H9 (cell line): Measurements from ENCODE around the gene DECR2. TPM values are rescaled to one million over a fixed set of nuclear protein-coding genes. Genes with fewer than 3 reads are reported as not detected.
"Not testable (repeated sequence)": the region's sequence is repeated elsewhere in the genome, so short reads cannot be mapped to it uniquely, and the experiment has no call there.

Source experiments
- DNase-seq: peaks from one replicate; pipeline ENCODE4 v3.0.0-alpha.2; 2017
- H2AFZ ChIP-seq: one replicate; pipeline ENCODE4 v1.6.1; 2013; ENCODE audit warnings: mild to moderate bottlenecking, low read length, control low read depth, moderate library complexity
- H2AK5ac ChIP-seq: 2 replicates; pipeline ENCODE4 v1.6.1; 2013; ENCODE audit warnings: low read length, control low read depth, mixed read lengths; ENCODE audit not compliant: insufficient read length
- H2BK120ac ChIP-seq: one replicate; pipeline ENCODE4 v1.6.1; 2013; ENCODE audit warnings: low read depth, mild to moderate bottlenecking, low read length, control low read depth, inconsistent platforms; ENCODE audit not compliant: poor library complexity, severe bottlenecking
- H2BK12ac ChIP-seq: 2 replicates; pipeline ENCODE4 v1.6.1; 2013; ENCODE audit warnings: low read length, control low read depth, mixed read lengths, low read depth; ENCODE audit not compliant: insufficient read length
- H2BK15ac ChIP-seq: 2 replicates; pipeline ENCODE4 v1.6.1; 2013; ENCODE audit warnings: low read depth, low read length, control low read depth
- H2BK20ac ChIP-seq: one replicate; pipeline ENCODE4 v1.6.1; 2013; ENCODE audit warnings: low read depth, mild to moderate bottlenecking, low read length, control low read depth, inconsistent platforms; ENCODE audit not compliant: poor library complexity, severe bottlenecking
- H2BK5ac ChIP-seq: 2 replicates; pipeline ENCODE4 v1.6.1; 2013; ENCODE audit warnings: low read length, control low read depth, mixed read lengths; ENCODE audit not compliant: insufficient read length
- H3K14ac ChIP-seq: 2 replicates; pipeline ENCODE4 v1.6.1; 2013; ENCODE audit warnings: low read length, control low read depth; ENCODE audit not compliant: insufficient read depth
- H3K18ac ChIP-seq: 2 replicates; pipeline ENCODE4 v1.6.1; 2013; ENCODE audit warnings: low read depth, mild to moderate bottlenecking, mixed read lengths, low read length, control low read depth; ENCODE audit not compliant: insufficient read length
- H3K23ac ChIP-seq: 2 replicates; pipeline ENCODE4 v1.6.1; 2013; ENCODE audit warnings: low read length, control low read depth, mixed read lengths, low read depth; ENCODE audit not compliant: insufficient read length
- H3K23me2 ChIP-seq: 2 replicates; pipeline ENCODE4 v1.6.1; 2013; ENCODE audit warnings: low read depth, mild to moderate bottlenecking, mixed read lengths, low read length, control low read depth; ENCODE audit not compliant: insufficient read length, poor library complexity, severe bottlenecking
- H3K27ac ChIP-seq: 2 replicates; pipeline ENCODE4 v1.5.1; 2013; ENCODE audit warnings: low read length, control low read depth, mixed read lengths, low read depth; ENCODE audit not compliant: insufficient read length
- H3K27me3 ChIP-seq: 2 replicates; pipeline ENCODE4 v1.6.1; 2013; ENCODE audit warnings: low read length, control low read depth, inconsistent platforms; ENCODE audit not compliant: insufficient read depth
- H3K4ac ChIP-seq: 2 replicates; pipeline ENCODE4 v1.6.1; 2013; ENCODE audit warnings: low read depth, mild to moderate bottlenecking, control low read depth, inconsistent platforms, low read length, moderate library complexity
- H3K4me1 ChIP-seq: 2 replicates; pipeline ENCODE4 v1.6.1; 2013; ENCODE audit warnings: low read length, control low read depth, inconsistent platforms; ENCODE audit not compliant: insufficient read depth
- H3K4me2 ChIP-seq: 2 replicates; pipeline ENCODE4 v1.6.1; 2013; ENCODE audit warnings: low read length, control low read depth, mixed read lengths; ENCODE audit not compliant: insufficient read length, insufficient read depth
- H3K56ac ChIP-seq: 2 replicates; pipeline ENCODE4 v1.6.1; 2013; ENCODE audit warnings: low read depth, mild to moderate bottlenecking, mixed read lengths, low read length, control low read depth; ENCODE audit not compliant: insufficient read length
- H3K79me1 ChIP-seq: 2 replicates; pipeline ENCODE4 v1.6.1; 2013; ENCODE audit warnings: low read depth, mild to moderate bottlenecking, moderate library complexity, low read length, control low read depth, inconsistent platforms; ENCODE audit not compliant: insufficient read depth, poor library complexity, severe bottlenecking
- H3K79me2 ChIP-seq: 2 replicates; pipeline ENCODE4 v1.6.1; 2013; ENCODE audit warnings: low read length, control low read depth, inconsistent platforms; ENCODE audit not compliant: insufficient read depth
- H3K9ac ChIP-seq: 2 replicates; pipeline ENCODE4 v1.6.1; 2013; ENCODE audit warnings: low read length, control low read depth, mixed read lengths; ENCODE audit not compliant: insufficient read length; ENCODE audit errors: extremely low read depth
- H3K9me3 ChIP-seq: one replicate; pipeline ENCODE4 v1.6.1; 2013; ENCODE audit warnings: low read depth, low read length, inconsistent platforms; ENCODE audit not compliant: control insufficient read depth
- H3T11ph ChIP-seq: one replicate; pipeline ENCODE4 v1.6.1; 2013; ENCODE audit warnings: mild to moderate bottlenecking, low read length, control low read depth, inconsistent platforms
- H4K20me1 ChIP-seq: one replicate; pipeline ENCODE4 v1.6.1; 2013; ENCODE audit not compliant: control insufficient read depth, insufficient read length, insufficient read depth
- H4K5ac ChIP-seq: 2 replicates; pipeline ENCODE4 v1.6.1; 2013; ENCODE audit warnings: low read depth, mild to moderate bottlenecking, mixed read lengths, low read length, control low read depth; ENCODE audit not compliant: insufficient read length
- H4K8ac ChIP-seq: replicated peaks from 2 replicates; pipeline ENCODE4 v1.6.1; 2013; ENCODE audit warnings: low read length, control low read depth, mixed read lengths, low read depth; ENCODE audit not compliant: insufficient read length
- H4K91ac ChIP-seq: 2 replicates; pipeline ENCODE4 v1.6.1; 2013; ENCODE audit warnings: low read depth, mild to moderate bottlenecking, moderate library complexity, mixed read lengths, low read length, control low read depth; ENCODE audit not compliant: insufficient read length
- H3K27ac Mint-ChIP-seq, 3 experiments: 2 replicates in 2 of 3; 3 replicates in 1 of 3; pipeline ENCODE4 v1.8.0; 2020 to 2021; ENCODE audit warnings: mixed read lengths in 3 of 3, mild to moderate bottlenecking in 1 of 3, moderate library complexity in 1 of 3
- H3K27me3 Mint-ChIP-seq: 2 replicates; pipeline ENCODE4 v1.8.0; 2021; ENCODE audit warnings: low read depth, mild to moderate bottlenecking, moderate library complexity, mixed read lengths
- H3K36me3 Mint-ChIP-seq, 3 experiments: 2 replicates in 2 of 3; 3 replicates in 1 of 3; pipeline ENCODE4 v1.8.0; 2020 to 2021; ENCODE audit warnings: low read depth in 3 of 3, mixed read lengths in 3 of 3; ENCODE audit not compliant: insufficient read depth in 1 of 3
- H3K4me1 Mint-ChIP-seq, 2 experiments: 2 replicates each; pipeline ENCODE4 v1.8.0; 2020; ENCODE audit warnings: mixed read lengths in 2 of 2
- H3K4me3 Mint-ChIP-seq, 2 experiments: 2 replicates in 1 of 2; 3 replicates in 1 of 2; pipeline ENCODE4 v1.8.0; 2020 to 2021; ENCODE audit warnings: mild to moderate bottlenecking in 2 of 2, mixed read lengths in 2 of 2, moderate library complexity in 1 of 2
- H3K9me3 Mint-ChIP-seq, 2 experiments: 2 replicates in 1 of 2; 3 replicates in 1 of 2; pipeline ENCODE4 v1.8.0; 2020; ENCODE audit warnings: mild to moderate bottlenecking in 2 of 2, mixed read lengths in 2 of 2, moderate library complexity in 1 of 2
- WGBS: extraction: QIAGEN DNeasy Blood & Tissue Kit; methylation state at CpG from one replicate; pipeline ENCODE4 v1.1.7; 2013; ENCODE audit warnings: missing lambda C conversion rate, low lambda C conversion rate, mixed read lengths; ENCODE audit not compliant: insufficient read length; ENCODE audit errors: extremely low coverage; 5-methylcytosine and 5-hydroxymethylcytosine counted together
- total RNA-seq: library from RNA; stranded (reverse); gene quantifications from 2 replicates; pipeline ENCODE4 v1.2.1, GENCODE V29; 2021

DECR2 gene
- total RNA-seq, 1 experiment from 2014 or later = 39.3 TPM

DNA sequence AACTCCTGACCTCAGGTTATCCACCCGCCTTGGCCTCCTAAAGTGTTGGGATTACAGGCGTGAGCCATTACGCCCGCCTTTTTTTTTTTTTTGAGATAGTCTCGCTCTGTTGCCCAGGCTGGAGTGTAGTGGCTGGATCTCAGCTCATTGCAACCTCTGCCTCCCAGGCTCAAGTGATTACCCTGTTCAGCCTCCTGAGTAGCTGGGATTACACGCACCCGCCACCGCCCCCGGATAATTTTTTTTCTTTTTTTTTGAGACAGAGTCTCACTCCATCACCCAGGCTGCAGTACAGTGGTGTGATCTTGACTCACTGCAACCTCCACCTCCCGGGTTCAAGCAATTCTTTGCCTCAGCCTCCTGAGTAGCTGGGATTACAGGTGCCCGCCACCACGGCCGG lies 20.5 kb downstream of the DECR2 start:
- H3K27ac Mint-ChIP-seq, H3K79me2 ChIP-seq, H2BK120ac ChIP-seq, H3K79me1 ChIP-seq, H3K9me3 Mint-ChIP-seq, H4K8ac ChIP-seq, H2BK15ac ChIP-seq, H3K14ac ChIP-seq, H3K18ac ChIP-seq, H4K20me1 ChIP-seq, H2BK12ac ChIP-seq, H3K36me3 Mint-ChIP-seq, DNase-seq, H2BK5ac ChIP-seq, H4K5ac ChIP-seq, H2AFZ ChIP-seq, H3K9ac ChIP-seq, H3K56ac ChIP-seq, H3K4me3 Mint-ChIP-seq, H2BK20ac ChIP-seq, H3K27ac ChIP-seq, H3K23ac ChIP-seq, H2AK5ac ChIP-seq, H4K91ac ChIP-seq, H3K4ac ChIP-seq, H3K9me3 ChIP-seq, H3K4me1 ChIP-seq, H3K4me2 ChIP-seq, H3T11ph ChIP-seq: not testable (repeated sequence)
- peaks cover 8 to 12% of the 10 kb centered on the region in 2 experiments for H3K4me1 Mint-ChIP-seq
- Histone ChIP-seq H3K23me2 (peaks cover 16% of the 10 kb centered on the region), H3K27me3 (peaks cover 16% of the 10 kb centered on the region; the same call in 1 of the 2 replicates)
- WGBS = no CpG with 5 or more reads among the region's 13 CpGs
- H3K27me3 Mint-ChIP-seq = peaks cover 57% of the 10 kb centered on the region
